SKM-1 (cell line): Measurements from ENCODE around the gene EVL.
"Not testable (repeated sequence)": the region's sequence is repeated elsewhere in the genome, so short reads cannot be mapped to it uniquely, and the experiment has no call there.

Source experiments
- DNase-seq: peaks from one replicate; lab custom pipeline; 2025; ENCODE audit not compliant: unreplicated experiment; lab: John Stamatoyannopoulos, UW

EVL gene

DNA sequence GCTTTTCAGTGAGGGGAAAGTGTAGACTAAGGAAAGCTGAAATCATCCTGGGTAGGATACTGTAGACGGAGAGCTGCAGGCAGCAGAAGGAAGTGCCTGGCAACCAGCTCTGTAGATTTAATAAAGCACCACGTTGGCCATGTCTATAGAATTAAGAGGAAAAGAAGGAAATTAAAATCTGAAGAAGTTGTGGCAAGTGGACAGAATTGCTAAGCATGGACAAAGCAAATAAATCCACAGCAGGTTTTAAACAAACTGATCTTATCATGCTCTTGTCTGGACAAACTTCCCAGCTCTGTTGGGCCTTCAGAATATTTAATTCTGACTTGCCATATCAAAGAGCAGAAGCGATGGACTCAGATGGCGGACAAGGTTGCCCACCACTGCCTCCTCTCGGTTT lies 27.2 kb upstream of the EVL start:
- DNase-seq, result no peak

DNA sequence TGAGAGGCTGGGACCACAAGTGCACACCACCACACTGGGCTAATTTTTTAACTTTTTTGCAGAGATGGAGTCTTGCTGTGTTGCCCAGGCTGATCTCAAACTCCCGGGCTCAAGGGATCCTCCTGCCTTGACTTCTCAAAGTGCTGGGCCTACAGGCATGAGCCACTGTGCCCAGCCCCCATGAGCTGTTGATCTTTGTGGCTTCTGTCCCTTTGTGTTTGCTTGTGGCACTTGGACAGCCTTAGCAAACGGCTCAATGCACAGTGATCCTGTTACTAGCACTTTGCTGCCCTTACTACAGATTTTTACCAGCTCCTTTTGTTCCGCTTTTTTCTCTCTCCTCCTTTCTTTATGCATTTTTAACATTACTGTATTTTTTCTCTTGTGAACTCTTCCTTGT lies 25.3 kb upstream of the EVL start:
- no peak for DNase-seq

DNA sequence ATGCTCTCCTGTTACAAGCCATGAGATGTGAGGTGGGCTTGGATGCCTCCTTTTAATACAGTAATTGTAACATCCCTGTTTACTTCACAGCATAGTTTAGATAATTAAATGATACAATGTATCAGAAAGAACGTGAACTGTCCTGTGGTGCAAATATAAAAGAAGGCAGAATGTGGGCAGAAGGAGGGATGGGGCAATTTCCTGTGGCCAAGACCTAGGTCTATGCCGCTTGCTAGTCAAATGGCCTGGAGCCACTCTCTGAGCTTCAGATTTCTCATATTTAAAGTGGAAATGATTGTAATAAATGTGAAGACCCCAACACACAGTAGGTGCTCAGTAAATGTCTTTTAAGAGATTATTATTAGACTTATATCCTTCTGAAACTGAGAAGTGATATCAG lies 24.0 kb upstream of the EVL start:
- DNase-seq, result peak; percentile 9

DNA sequence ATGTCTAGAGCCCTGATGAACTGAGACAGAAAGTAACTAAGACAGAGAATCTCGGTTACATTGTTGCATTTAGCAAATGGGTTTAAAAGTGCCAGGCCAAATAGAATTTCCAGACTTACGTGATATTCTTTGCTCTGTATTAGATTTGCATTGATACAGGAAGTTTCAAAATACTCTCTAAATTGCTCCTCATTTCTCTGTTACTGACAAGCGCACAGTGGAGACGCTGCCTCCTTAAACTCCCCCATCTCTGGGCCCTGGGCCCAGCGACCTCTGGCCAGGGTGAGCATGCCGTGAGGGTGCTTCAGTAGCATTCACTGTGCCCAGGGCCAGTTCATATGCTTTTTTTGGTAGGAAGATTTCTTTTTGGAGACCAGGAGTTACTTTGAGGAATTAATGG lies 22.9 kb upstream of the EVL start:
- no peak for DNase-seq

DNA sequence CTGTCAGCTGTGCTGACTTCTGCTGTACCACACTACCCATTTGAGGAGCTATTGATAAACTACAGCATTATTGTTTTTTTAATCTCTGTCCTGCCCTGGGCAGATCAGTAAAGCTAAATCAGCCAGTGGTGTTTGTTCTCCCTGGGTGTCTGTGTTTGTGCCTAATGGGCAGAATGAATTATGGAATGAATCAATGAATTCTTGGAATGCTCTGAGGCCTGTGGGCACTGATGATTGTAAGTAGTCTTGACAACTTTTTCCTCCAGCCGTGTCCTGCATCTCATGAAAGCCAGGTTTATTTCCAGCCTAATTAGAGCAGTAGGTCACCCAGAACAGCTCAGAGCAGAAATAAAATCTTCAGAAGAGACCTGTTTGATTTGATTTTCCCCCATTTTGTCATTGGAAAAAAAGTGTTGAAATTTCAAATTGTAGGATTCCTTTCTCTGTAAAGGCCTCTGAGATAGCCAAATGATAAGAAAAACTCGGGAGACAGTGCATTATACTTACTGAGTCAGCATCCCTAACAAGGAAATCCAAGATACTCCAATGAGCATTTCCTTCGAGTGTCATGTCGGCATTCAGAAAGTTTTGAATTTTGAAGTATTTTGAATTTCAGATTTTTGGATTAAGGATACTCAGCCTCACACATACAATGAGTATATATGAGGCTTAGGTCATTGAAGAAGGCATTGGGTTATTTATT lies 19.4 kb upstream of the EVL start:
- DNase-seq, result no peak

DNA sequence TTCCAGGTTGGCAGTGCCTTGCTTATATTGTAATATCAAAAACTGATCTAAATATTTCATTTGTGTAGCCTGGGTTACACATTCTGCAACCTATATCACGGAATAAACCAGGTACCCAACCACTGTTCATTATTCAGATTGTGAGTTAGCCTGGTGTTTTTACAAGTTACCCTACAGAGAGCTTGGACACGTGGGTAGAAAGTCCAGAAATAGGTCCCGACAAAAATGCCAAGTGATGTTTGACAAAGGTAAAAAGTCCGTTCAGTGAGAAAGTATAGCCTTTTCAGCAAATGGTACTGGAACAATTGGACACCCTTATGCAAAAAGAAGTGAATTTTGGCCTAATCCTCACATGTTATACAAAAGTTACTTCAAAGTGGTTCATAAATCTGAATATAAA lies 17.6 kb upstream of the EVL start:
- DNase-seq, result no peak

DNA sequence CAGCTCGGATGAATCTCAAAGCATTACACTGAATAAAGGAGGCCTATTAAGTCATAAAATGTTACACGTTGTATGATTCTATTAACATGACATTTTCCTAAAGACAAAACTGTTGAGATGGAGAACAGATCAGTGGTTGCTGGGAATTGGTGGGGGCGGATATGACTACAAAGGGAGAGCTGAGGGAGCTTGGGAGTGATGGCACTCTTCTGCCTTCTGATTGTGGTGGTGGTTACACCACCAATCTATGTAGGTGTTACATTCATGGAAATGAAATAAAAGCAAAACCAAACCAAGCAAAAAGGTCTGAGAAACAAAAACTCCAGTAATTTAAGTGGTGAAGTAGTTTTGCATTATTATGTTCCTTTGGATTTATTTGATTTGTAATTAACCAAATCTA lies 16.4 kb upstream of the EVL start:
- no peak for DNase-seq

DNA sequence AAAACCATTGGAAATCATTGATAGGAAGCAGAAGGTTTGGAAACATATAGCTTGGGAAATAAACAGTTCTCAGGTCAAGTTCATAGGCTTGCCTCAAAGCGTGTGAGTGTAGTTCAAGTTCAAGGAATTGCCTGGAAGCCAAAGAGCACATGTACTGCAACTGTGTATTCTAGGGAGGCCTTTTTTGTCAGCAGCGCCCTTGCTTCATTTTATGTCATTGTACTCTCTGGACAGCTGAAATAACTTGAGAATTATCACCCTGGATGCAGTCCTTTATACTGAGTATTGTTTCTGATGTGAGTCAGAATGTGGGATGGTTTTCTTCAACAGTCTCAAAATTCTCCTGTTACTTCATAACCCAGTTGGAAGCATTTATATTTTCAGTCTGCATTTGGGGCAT lies 16.0 kb upstream of the EVL start:
- no peak for DNase-seq

DNA sequence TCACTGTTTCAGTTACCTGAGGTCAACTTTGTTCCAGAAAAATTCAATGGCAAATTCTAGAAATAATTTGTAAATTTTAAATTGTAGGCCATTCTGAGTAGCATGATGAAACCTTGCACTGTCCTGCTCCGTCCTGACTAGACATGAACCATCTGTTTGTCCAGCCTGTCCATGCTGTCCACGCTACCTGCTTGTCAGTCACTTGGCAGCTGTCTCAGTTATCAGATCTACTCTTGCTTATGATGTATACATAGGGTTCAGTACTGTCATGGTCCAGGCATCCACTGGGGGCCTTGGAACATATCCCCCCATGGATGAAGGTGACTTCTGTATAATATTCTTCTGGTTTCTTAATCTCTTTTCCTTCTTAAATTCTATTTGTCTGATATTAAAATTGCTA lies 14.1 kb upstream of the EVL start:
- DNase-seq, result no peak

DNA sequence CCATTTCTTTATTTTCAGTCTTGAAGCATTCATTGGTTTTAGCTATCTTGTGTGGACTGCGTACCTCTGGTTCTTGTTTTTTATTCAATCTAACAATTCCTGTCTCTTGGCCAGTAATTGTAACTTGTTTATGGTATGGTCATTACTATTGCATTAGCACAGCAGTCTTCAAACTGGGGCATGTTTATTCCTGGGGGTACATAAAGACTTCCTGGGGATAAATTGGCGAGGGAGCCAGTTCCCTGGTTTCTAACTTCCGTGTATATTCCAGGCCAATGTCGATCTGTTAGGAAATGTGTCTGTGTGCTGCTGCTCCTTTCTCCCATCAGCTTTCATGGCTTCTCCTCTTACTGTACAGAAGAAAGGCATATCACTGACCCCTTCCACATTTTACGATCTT lies 13.7 kb upstream of the EVL start:
- DNase-seq, result no peak

DNA sequence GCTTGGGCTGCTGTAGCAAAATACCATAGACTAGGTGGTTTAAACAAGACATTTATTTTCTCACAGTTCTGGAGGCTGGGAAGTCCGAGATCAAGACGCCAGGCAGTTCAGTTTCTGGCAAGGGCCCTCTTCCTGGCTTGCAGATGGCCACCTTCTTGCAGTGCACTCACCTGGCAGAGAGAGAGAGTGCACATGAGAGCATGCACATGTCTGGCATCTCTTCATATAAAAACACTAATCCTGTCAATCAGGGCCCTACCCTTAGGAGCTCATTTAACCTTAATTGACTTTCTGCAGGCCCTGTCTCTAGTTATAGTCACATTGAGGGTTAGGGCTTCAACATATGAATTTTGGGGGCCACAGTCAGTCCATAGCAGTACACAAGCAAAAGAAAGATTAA lies 12.4 kb upstream of the EVL start:
- DNase-seq, result no peak

DNA sequence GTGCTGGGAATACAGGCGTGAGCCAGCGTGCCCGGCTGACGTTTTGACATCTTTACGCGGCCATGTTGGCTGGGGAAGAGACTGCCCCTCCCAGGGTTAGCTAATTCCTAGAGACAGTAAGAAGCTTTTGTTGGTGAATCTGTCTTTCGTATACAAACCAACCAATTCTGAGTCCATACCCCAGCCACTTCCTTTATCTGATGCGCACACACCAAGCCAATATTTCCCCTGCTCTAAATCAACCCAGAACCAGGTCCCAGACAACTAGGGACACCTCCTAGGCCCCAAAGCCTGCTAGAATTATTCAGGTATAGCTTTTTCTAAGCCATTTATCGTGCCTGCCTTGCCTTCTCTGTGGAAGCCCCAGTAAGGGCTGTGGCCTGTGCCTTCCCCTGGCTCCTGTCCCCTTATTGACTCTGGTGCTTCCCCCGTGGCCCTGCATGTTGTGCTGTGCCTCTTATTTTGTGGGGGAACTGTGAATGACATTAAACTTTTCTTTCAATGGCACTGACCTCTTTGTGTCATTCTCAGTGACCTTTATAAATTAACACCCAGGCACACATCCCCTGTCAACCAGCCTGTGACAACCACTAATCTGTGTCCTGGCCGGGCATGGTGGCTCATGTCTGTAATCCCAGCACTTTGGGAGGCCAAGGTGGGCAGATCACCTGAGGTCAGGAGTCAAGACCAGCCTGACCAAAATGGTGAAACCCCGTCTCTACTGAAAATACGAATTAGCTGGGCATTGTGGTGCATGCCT lies 10.7 kb upstream of the EVL start:
- DNase-seq, result no peak

DNA sequence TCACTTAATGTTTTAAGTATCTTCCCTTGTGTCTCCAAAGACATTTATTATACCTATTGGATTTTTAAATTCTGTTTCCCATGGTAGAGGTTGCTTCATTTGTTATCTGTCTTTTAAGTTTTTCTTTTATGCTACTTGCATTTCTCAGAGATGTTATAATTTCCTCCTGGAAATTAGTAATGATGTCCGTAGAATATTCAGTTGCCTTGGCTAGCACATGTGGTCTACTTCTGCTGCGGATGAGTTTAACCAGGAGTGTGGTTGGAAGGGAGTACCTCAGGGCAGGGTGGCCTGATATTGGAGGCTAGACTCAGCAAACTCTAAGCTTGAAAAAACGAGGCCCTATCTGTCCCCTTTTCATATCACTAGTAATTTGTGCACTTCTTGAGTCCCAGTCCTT lies 8.8 kb upstream of the EVL start:
- no peak for DNase-seq

DNA sequence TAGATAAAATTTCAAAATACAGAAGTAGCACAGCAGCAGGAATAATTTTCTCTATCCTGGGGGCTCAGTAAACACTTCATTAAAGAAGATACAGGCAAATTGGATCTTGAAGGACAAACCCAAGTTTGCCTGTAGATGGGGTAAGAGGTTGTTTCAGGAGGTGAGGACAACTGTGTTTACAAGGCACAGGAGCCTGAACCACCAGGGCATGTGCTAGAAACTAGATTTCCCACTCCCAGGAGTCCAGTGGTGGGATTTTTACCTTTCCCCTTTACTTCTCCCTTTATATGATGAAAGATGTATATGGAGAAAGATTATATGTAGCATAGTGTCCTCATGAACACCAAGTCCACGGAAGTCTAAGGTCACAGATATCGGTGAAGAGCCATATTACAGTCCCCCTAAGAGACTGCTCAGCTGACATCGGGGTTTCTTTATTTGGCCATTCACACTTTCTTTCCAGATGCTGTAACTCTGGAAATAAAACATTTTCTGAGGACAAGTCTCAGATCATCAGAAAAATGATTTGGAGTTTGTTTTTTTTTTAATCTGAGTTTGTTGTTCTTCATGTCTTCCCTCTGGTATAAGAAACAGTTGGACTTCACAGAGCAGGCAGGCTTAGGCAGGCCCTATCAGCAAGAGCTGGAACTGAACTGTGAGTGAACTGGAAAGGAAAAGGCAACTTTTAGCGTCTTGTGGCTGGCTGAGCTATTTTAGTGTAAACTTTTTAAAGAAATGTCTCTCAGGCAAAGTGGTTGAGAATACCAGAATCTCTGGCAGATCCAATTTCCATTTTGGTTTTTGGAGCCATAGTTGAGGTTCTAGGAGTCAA lies 8.0 kb upstream of the EVL start:
- no peak for DNase-seq

DNA sequence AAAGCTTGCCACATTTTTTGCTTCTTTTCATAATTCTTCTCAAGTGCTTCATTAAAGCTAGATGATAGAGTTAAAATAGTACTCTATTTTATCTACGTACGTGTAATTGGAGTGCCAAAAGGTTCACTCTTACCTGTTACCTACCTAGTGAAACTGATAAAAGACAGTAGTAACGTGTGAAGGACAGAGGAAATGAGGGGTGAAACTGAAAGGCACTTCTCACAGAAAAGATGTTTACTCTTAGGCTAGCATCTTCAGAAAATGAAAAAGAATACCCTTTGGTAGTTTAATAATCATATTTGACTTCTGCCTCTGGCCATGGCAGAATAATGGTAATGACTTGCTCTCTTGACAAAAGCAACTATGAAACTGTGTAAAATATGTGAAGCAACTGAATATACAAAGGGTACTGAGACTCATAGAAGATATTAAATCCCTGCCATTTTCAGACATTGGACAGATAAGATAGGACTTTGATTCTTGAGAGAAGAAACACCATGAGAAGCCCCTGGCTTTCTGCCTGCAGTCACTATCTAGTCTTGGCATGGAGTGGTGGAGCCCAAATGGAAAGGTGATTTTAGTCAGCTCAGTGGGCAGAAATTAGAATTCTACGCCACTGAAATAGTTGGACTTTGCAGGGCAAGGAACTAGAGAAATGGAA lies 6.3 kb upstream of the EVL start:
- no peak for DNase-seq

DNA sequence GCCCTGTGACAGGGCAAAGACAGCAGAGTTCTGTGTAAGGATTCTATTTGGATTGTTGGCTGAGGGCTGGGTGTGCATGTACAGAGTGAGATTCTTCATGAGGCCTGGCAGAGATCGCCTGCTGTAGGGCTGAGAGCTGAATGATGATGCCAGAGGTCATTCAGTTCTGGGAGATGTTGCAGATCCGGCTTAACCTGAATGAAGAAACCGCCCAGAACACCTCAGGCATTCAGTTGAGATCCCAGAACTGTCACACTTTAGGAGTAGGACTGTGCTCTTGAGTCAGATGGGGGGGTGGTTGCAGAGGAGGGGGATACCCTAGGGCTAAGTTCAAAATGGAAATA lies 5.8 kb upstream of the EVL start:
- DNase-seq, result no peak

DNA sequence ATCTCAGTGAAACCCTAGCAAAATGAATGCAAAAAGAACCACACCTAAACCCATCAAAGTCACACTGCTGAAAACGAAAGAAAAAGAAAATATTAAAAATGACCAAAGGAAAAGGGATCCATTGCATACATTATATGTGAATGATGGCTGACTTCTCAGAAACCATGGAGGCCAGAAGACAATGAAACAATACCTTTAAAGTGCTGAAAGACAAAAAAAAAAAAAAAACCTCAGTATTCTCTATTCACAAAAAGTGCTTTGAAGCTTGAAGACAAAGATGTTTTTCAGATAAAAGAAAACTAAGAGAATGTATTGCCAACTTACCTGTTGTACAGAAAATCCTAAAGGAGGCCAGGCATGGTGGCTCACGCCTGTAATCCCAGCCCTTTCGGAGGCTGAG lies 4.5 kb upstream of the EVL start:
- no peak for DNase-seq

DNA sequence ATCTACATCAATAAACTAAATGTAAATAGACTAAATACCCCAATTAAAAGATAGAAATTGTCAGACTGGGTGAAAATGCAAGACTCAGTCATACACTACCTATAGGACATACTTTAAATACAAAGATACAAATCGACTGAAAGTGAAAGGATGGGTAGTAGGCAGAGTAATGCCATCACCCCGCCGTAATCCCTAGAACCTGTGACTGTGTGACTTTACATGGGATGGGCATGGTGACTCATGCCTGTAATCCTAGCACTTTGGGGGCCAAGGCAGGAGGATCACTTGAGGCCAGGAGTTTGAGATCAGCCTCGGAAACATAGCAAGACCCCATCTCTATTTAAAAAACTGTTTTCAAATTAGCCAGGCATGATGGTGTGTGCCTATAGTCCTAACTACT lies 2.6 kb upstream of the EVL start:
- no peak for DNase-seq

DNA sequence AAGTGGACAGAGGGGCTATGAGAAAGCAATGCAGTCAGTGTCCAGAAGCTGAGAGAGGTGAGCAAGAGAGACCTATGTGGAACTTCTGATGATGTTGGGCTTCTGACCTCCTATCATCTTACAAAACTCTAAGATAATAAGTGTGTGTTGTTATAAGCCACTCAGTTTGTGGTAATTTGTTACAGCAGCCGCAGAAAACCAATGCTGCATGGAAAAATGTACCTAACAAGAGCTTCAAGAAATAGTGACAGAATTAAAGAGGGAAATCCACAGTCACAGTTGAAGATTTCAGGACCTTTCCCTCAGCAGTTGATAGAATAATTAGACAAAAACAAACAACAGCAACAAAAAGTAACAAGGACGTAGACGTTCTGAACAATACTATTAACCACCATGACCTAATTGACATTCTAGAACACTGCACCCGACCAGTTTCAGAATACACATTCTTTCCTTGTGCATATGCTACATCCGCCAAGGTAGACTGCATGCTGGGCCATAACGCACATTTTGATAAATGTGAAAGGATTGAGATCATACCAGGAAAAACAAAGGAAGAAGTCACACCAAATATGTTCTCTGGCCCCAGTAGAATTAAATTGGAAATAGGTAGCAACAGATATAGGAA lies 1.8 kb upstream of the EVL start:
- DNase-seq, result no peak

DNA sequence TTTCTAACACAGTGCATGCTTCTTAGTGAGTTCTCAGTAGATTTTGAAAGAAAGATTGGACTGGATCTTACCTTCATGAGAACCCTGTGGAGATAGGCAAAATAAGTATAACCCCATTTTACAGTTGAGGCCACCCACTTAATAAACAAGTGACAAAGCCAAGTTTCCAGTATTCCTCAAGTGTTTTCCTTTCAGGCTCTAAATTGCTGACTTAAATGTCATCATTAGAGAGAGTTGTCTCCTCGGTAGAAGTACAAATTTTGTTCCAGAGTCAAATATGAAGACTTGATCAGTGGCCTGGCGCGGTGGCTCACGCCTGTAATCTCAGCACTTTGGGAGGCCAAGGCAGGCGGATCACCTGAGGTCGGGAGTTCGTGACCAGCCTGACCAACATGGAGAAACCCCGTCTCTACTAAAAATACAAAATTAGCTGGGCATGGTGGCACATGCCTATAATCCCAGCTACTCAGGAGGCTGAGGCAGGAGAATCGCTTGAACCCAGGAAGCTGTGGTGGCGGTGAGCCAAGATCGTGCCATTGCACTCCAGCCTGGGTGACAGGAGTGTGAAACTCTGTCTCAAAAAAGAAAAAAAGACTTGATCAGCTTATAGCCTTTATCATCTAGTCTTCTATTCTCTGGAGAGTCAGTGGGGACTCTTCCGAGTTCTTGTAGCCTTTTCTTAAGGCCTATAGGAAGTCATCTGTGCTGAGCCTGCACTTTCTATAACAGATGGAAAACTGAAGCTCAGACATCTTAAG lies 708 bp upstream of the EVL start:
- not testable (repeated sequence) for DNase-seq
